Fibroblast of mammary gland (primary cell): ENCODE results near the gene GSTO1.
"Not testable (repeated sequence)": the region's sequence is repeated elsewhere in the genome, so short reads cannot be mapped to it uniquely, and the experiment has no call there.

Experiments used
- DNase-seq: peaks from one replicate; pipeline ENCODE4 v3.0.0-alpha.2; 2010; ENCODE audit warnings: low read depth
- H3K4me3 ChIP-seq: 2 replicates; pipeline ENCODE4 v1.5.1; 2011; ENCODE audit warnings: low read depth, mild to moderate bottlenecking, low read length, moderate library complexity; ENCODE audit not compliant: control insufficient read depth
- TF ChIP-seq, protein P1 (sequence below): conservative IDR thresholded peaks from 2 replicates; pipeline ENCODE4 v1.5.1; 2011; ENCODE audit warnings: low read depth, low read length, inconsistent platforms; ENCODE audit not compliant: control insufficient read depth, insufficient read depth

Gene GSTO1

GRCh38 chr10:104247513-104248146 lies 7.1 kb upstream of the GSTO1 start:
- TF ChIP-seq, protein P1, sequence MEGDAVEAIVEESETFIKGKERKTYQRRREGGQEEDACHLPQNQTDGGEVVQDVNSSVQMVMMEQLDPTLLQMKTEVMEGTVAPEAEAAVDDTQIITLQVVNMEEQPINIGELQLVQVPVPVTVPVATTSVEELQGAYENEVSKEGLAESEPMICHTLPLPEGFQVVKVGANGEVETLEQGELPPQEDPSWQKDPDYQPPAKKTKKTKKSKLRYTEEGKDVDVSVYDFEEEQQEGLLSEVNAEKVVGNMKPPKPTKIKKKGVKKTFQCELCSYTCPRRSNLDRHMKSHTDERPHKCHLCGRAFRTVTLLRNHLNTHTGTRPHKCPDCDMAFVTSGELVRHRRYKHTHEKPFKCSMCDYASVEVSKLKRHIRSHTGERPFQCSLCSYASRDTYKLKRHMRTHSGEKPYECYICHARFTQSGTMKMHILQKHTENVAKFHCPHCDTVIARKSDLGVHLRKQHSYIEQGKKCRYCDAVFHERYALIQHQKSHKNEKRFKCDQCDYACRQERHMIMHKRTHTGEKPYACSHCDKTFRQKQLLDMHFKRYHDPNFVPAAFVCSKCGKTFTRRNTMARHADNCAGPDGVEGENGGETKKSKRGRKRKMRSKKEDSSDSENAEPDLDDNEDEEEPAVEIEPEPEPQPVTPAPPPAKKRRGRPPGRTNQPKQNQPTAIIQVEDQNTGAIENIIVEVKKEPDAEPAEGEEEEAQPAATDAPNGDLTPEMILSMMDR, result no peak
- DNase-seq, result no peak
- H3K4me3 ChIP-seq, result no peak overlapping the region

DNA sequence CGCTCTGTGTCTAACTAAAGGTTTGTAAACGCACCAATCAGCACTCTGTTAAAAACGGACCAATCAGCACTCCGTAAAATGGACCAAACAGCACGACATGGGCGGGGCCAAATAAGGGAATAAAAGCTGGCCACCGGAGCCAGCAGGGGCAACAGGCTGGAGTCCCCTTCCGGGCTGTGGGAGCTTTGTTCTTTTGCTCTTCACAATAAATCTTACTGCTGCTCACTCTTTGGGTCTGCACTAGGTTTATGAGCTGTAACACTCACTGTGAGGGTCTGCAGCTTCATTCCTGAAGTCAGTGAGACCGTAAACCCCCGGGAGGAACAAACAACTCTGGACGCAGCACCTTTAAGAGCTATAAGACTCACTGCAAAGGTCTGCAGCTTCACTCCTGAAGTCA lies 5.8 kb upstream of the GSTO1 start:
- not testable (repeated sequence) for DNase-seq, H3K4me3 ChIP-seq

- DNase-seq, result no peak
- TF ChIP-seq, protein P1, result no peak
- H3K4me3 ChIP-seq, result no peak overlapping the region
These were observed 4.3 kb upstream of the GSTO1 start for GRCh38 chr10:104250371-104250770.

GRCh38 chr10:104251443-104251842 lies 3.2 kb upstream of the GSTO1 start:
- TF ChIP-seq, protein P1, result no peak
- DNase-seq, result no peak
- no peak overlapping the region for H3K4me3 ChIP-seq

DNA sequence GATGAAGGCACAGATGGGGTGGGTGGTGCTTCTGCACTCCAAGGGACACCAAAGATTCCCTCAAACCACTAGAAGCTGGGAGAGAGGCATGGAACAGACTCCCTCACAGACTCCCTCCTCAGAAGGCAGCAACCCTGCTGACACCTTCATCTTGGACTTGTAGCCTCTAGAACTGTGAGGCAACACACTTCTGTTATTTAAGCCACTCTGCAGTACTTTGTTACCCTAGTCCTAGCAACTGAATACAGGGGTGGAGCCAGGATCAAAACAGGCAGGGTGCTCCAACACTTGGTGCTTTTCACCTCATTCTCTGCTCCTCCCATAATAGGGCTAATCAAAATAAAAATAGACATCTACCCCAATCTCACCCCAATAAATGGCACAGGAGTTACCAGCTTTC lies 2.3 kb upstream of the GSTO1 start:
- no peak for DNase-seq
- TF ChIP-seq, protein P1, result no peak
- H3K4me3 ChIP-seq, result no peak overlapping the region

DNA sequence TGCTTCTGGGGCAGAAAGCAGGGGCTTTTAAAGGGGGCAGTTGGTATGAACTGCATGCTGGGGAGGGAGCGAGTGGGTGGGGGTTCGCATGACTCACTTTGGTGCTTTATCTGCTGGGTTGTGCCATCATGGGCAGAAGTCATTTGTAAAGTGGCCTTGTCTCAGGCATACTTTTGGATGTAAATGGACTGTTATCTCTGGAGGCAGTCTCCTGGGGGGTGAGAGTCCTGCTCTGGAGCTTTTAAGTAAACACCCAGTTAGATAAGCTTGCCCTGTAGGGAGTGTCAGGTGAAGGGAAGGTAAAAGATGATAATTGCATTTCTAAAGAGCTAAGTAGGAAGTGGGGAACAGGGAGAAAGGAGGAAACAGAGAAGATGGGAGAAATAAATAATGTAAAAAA lies 1.6 kb upstream of the GSTO1 start:
- no peak overlapping the region for H3K4me3 ChIP-seq
- DNase-seq, result no peak

GRCh38 chr10:104253606-104254410 lies 884 bp upstream of the GSTO1 start:
- H3K4me3 ChIP-seq, result peak overlapping the region; percentile 62
- TF ChIP-seq, protein P1, result no peak
- peak; percentile 28 for DNase-seq

More for the DNA sequence above, 1.6 kb upstream of the GSTO1 start:
- TF ChIP-seq, protein P1, result no peak
